HG03175 (cell line): ENCODE data around the gene WDR70.
"Not testable (repeated sequence)": the region's sequence is repeated elsewhere in the genome, so short reads cannot be mapped to it uniquely, and the experiment has no call there.

ENCODE experiments used
- ATAC-seq: cut with Tn5 transposase; IDR thresholded peaks from one replicate; pipeline ENCODE4 v1.9.1; 2021; ENCODE audit warnings: mild to moderate bottlenecking, moderate library complexity; ENCODE audit not compliant: unreplicated experiment

WDR70 gene

GRCh38 chr5:37787742-37788141, 408.6 kb downstream of the WDR70 start:
- no peak for ATAC-seq

GRCh38 chr5:37789991-37790390, 410.9 kb downstream of the WDR70 start:
- ATAC-seq = no peak

- no peak for ATAC-seq
Observed at GRCh38 chr5:37791321-37791720, 412.2 kb downstream of the WDR70 start.

- no peak for ATAC-seq
Observed at GRCh38 chr5:37792975-37793631, 414.0 kb downstream of the WDR70 start.

GRCh38 chr5:37795292-37795691, 416.2 kb downstream of the WDR70 start:
- not testable (repeated sequence) for ATAC-seq

- not testable (repeated sequence) for ATAC-seq
Observed at GRCh38 chr5:37796435-37796834, 417.3 kb downstream of the WDR70 start.

GRCh38 chr5:37799865-37800421, 420.8 kb downstream of the WDR70 start:
- ATAC-seq = no peak

- no peak for ATAC-seq
Observed at GRCh38 chr5:37801521-37801920, 422.4 kb downstream of the WDR70 start.
